Measurements from ENCODE around the gene FOXJ3.

- TF ChIP-seq CTCF (tag by site-specific recombination; IDR thresholded peaks at IDR 0.05) (no peak), ZNF366 (tag by site-specific recombination; conservative IDR thresholded peaks at IDR 0.05) (no peak), YY1 (tag by site-specific recombination; IDR thresholded peaks at IDR 0.05) (no peak)
- TF ChIP-seq, protein P1, sequence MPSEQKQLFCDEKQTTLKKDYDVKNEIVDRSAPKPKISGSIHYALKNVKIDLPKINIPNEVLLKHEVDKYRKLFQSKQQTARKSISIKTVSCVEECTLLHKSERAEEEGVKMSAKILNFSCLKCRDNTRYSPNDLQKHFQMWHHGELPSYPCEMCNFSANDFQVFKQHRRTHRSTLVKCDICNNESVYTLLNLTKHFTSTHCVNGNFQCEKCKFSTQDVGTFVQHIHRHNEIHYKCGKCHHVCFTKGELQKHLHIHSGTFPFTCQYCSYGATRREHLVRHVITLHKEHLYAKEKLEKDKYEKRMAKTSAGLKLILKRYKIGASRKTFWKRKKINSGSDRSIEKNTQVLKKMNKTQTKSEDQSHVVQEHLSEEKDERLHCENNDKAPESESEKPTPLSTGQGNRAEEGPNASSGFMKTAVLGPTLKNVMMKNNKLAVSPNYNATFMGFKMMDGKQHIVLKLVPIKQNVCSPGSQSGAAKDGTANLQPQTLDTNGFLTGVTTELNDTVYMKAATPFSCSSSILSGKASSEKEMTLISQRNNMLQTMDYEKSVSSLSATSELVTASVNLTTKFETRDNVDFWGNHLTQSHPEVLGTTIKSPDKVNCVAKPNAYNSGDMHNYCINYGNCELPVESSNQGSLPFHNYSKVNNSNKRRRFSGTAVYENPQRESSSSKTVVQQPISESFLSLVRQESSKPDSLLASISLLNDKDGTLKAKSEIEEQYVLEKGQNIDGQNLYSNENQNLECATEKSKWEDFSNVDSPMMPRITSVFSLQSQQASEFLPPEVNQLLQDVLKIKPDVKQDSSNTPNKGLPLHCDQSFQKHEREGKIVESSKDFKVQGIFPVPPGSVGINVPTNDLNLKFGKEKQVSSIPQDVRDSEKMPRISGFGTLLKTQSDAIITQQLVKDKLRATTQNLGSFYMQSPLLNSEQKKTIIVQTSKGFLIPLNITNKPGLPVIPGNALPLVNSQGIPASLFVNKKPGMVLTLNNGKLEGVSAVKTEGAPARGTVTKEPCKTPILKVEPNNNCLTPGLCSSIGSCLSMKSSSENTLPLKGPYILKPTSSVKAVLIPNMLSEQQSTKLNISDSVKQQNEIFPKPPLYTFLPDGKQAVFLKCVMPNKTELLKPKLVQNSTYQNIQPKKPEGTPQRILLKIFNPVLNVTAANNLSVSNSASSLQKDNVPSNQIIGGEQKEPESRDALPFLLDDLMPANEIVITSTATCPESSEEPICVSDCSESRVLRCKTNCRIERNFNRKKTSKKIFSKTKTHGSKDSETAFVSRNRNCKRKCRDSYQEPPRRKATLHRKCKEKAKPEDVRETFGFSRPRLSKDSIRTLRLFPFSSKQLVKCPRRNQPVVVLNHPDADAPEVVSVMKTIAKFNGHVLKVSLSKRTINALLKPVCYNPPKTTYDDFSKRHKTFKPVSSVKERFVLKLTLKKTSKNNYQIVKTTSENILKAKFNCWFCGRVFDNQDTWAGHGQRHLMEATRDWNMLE (tag by site-specific recombination; conservative IDR thresholded peaks at IDR 0.05; ENCODE audit: low read depth): no peak
Observed at GRCh38 chr1:42311897-42312296, 23.1 kb downstream of the FOXJ3 start.

All from HEK293 (cell line).